ENCODE measurements around the gene RAD51B. TPM values are rescaled to one million over a fixed set of nuclear protein-coding genes. Genes with fewer than 3 reads are reported as not detected.

Gene RAD51B
- total RNA-seq, 1 experiment from 2014 or later = 23.3 TPM

GRCh38 chr14:68487805-68488590 lies 668.4 kb downstream of the RAD51B start:
- Histone ChIP-seq H3K27ac (ENCODE audit: low read depth, low read length, poor library complexity, severe bottlenecking) (no peak overlapping the region), H3K4me1 (ENCODE audit: insufficient read depth, low read length, poor library complexity, severe bottlenecking) (no peaks in the 10 kb centered on the region), H3K36me3 (ENCODE audit: insufficient read depth, low read length, poor library complexity, severe bottlenecking) (no peaks in the 10 kb centered on the region), H3K4me3 (ENCODE audit: low read depth, low read length, poor library complexity, severe bottlenecking) (no peak overlapping the region), H3K9me3 (ENCODE audit: low read depth, low read length, poor library complexity, severe bottlenecking) (no peaks in the 10 kb centered on the region), H3K27me3 (replicated peaks; ENCODE audit: insufficient read depth, low read depth, low read length, poor library complexity) (no peaks in the 10 kb centered on the region)
- intact Hi-C loops (cut with micrococcal nuclease; ENCODE audit: unreplicated experiment) = no loop called here
- TF ChIP-seq EZH2 (IDR thresholded peaks at IDR 0.05; ENCODE audit: borderline replicate concordance, low read depth, low read length, poor library complexity, severe bottlenecking) = no peak
- no peak for TF ChIP-seq CTCF (conservative IDR thresholded peaks at IDR 0.05; ENCODE audit: low read depth, low read length)
- ChIA-PET POLR2A (ENCODE audit: low non-redundant PET) (no interaction called here), CTCF (no interaction called here)
- BruUV-seq (replicated peaks) = no TSS peak
- DNase-seq (ENCODE audit: low spot score) = no peak

- Histone ChIP-seq H3K27me3 (replicated peaks; ENCODE audit: insufficient read depth, low read depth, low read length, poor library complexity) (no peaks in the 10 kb centered on the region), H3K4me3 (ENCODE audit: low read depth, low read length, poor library complexity, severe bottlenecking) (no peak overlapping the region), H3K36me3 (ENCODE audit: insufficient read depth, low read length, poor library complexity, severe bottlenecking) (no peaks in the 10 kb centered on the region), H3K9me3 (ENCODE audit: low read depth, low read length, poor library complexity, severe bottlenecking) (no peaks in the 10 kb centered on the region), H3K4me1 (ENCODE audit: insufficient read depth, low read length, poor library complexity, severe bottlenecking) (no peaks in the 10 kb centered on the region), H3K27ac (ENCODE audit: low read depth, low read length, poor library complexity, severe bottlenecking) (no peak overlapping the region)
- intact Hi-C loops (cut with micrococcal nuclease; ENCODE audit: unreplicated experiment) = no loop called here
- TF ChIP-seq CTCF (conservative IDR thresholded peaks at IDR 0.05; ENCODE audit: low read depth, low read length) (no peak), EZH2 (IDR thresholded peaks at IDR 0.05; ENCODE audit: borderline replicate concordance, low read depth, low read length, poor library complexity, severe bottlenecking) (no peak)
- BruUV-seq (replicated peaks) = no TSS peak
- ChIA-PET CTCF (no interaction called here), POLR2A (ENCODE audit: low non-redundant PET) (no interaction called here)
- no peak for DNase-seq (ENCODE audit: low spot score)
Observed at GRCh38 chr14:68491793-68492192, 672.2 kb downstream of the RAD51B start.

- Histone ChIP-seq H3K27me3 (replicated peaks; ENCODE audit: insufficient read depth, low read depth, low read length, poor library complexity) (no peaks in the 10 kb centered on the region), H3K27ac (ENCODE audit: low read depth, low read length, poor library complexity, severe bottlenecking) (no peak overlapping the region), H3K9me3 (ENCODE audit: low read depth, low read length, poor library complexity, severe bottlenecking) (no peaks in the 10 kb centered on the region), H3K4me1 (ENCODE audit: insufficient read depth, low read length, poor library complexity, severe bottlenecking) (no peaks in the 10 kb centered on the region), H3K36me3 (ENCODE audit: insufficient read depth, low read length, poor library complexity, severe bottlenecking) (no peaks in the 10 kb centered on the region), H3K4me3 (ENCODE audit: low read depth, low read length, poor library complexity, severe bottlenecking) (no peak overlapping the region)
- TF ChIP-seq EZH2 (IDR thresholded peaks at IDR 0.05; ENCODE audit: borderline replicate concordance, low read depth, low read length, poor library complexity, severe bottlenecking) (no peak), CTCF (conservative IDR thresholded peaks at IDR 0.05; ENCODE audit: low read depth, low read length) (no peak)
- ChIA-PET POLR2A (ENCODE audit: low non-redundant PET) (interaction anchor here (0.7 kb wide), 1 partner anchor 29 kb away, joined by 4 read pairs; no protein-coding TSS in a partner anchor), CTCF (interaction anchor here (0.6 kb wide), 1 partner anchor 295 kb away, joined by 5 read pairs; no protein-coding TSS in a partner anchor)
- intact Hi-C loops (cut with micrococcal nuclease; ENCODE audit: unreplicated experiment) = no loop called here
- no peak for DNase-seq (ENCODE audit: low spot score)
- no TSS peak for BruUV-seq (replicated peaks)
Observed at GRCh38 chr14:68492381-68493151, 673.0 kb downstream of the RAD51B start.

Data from A673 (cell line).